ENCODE measurements around the gene STARD3NL. TPM values are rescaled to one million over a fixed set of nuclear protein-coding genes. Genes with fewer than 3 reads are reported as not detected.

The STARD3NL gene
- 25.8 and 51.7 TPM in 2 replicates for polyA plus RNA-seq (2011; rRNA removed)
- polyA minus RNA-seq (2011; rRNA and poly(A)+ RNA removed), result 10.9 and 14.1 TPM in 2 replicates

GRCh38 chr7:38178004-38178694 is at the start of gene STARD3NL:
TSS of gene STARD3NL (plus strand) at chr7:38178245. CDS start at chr7:38207505, 29,260 bp downstream.
- Histone ChIP-seq H3K4me3 (ENCODE audit: low read depth, low read length) (peak within 1 kb of the TSS; percentile 86), H3K36me3 (ENCODE audit: control insufficient read depth, insufficient read depth, low read length) (no peaks in the 10 kb centered on the region), H3K27me3 (ENCODE audit: control insufficient read depth, insufficient read depth, low read length) (no peaks in the 10 kb centered on the region)
- peak; percentile 99 for DNase-seq (ENCODE audit: low read depth)
- ChIA-PET CTCF (interaction anchor here (0.7 to 1.1 kb wide), 2 partner anchors 9 to 190 kb away, joined by 3 to 6 read pairs; no protein-coding TSS in a partner anchor), POLR2A (no interaction called here)
- no peak for TF ChIP-seq CTCF (IDR thresholded peaks at IDR 0.05; ENCODE audit: insufficient read depth, low read depth, low read length)

- no peaks in the 10 kb centered on the region for H3K27me3 ChIP-seq (ENCODE audit: control insufficient read depth, insufficient read depth, low read length)
- CTCF ChIA-PET, result no interaction called here
- POLR2A ChIA-PET, result no interaction called here
- no peaks in the 10 kb centered on the region for H3K36me3 ChIP-seq (ENCODE audit: control insufficient read depth, insufficient read depth, low read length)
- TF ChIP-seq CTCF (IDR thresholded peaks at IDR 0.05; ENCODE audit: insufficient read depth, low read depth, low read length), result no peak
- H3K4me3 ChIP-seq (ENCODE audit: low read depth, low read length), result no peak overlapping the region
- DNase-seq (ENCODE audit: low read depth), result no peak
Measured at GRCh38 chr7:38129162-38129561, 48.9 kb upstream of the STARD3NL start.

- DNase-seq (ENCODE audit: low read depth), result no peak
- Histone ChIP-seq H3K4me3 (ENCODE audit: low read depth, low read length) (no peak overlapping the region), H3K36me3 (ENCODE audit: control insufficient read depth, insufficient read depth, low read length) (no peaks in the 10 kb centered on the region), H3K27me3 (ENCODE audit: control insufficient read depth, insufficient read depth, low read length) (no peaks in the 10 kb centered on the region)
- POLR2A ChIA-PET, result no interaction called here
- CTCF ChIA-PET, result no interaction called here
- TF ChIP-seq CTCF (IDR thresholded peaks at IDR 0.05; ENCODE audit: insufficient read depth, low read depth, low read length), result no peak
Measured at GRCh38 chr7:38129579-38129978, 48.5 kb upstream of the STARD3NL start.

GRCh38 chr7:38138171-38138570 is 39.9 kb upstream of the STARD3NL start:
- TF ChIP-seq CTCF (IDR thresholded peaks at IDR 0.05; ENCODE audit: insufficient read depth, low read depth, low read length), result no peak
- DNase-seq (ENCODE audit: low read depth), result no peak
- Histone ChIP-seq H3K36me3 (ENCODE audit: control insufficient read depth, insufficient read depth, low read length) (no peaks in the 10 kb centered on the region), H3K4me3 (ENCODE audit: low read depth, low read length) (no peak overlapping the region), H3K27me3 (ENCODE audit: control insufficient read depth, insufficient read depth, low read length) (no peaks in the 10 kb centered on the region)
- POLR2A ChIA-PET, result no interaction called here
- CTCF ChIA-PET, result no interaction called here

GRCh38 chr7:38141187-38141586 is 36.9 kb upstream of the STARD3NL start:
- no peaks in the 10 kb centered on the region for H3K27me3 ChIP-seq (ENCODE audit: control insufficient read depth, insufficient read depth, low read length)
- H3K36me3 ChIP-seq (ENCODE audit: control insufficient read depth, insufficient read depth, low read length), result no peaks in the 10 kb centered on the region
- ChIA-PET CTCF (no interaction called here), POLR2A (no interaction called here)
- no peak overlapping the region for H3K4me3 ChIP-seq (ENCODE audit: low read depth, low read length)
- no peak for DNase-seq (ENCODE audit: low read depth)
- TF ChIP-seq CTCF (IDR thresholded peaks at IDR 0.05; ENCODE audit: insufficient read depth, low read depth, low read length), result no peak

Data from BJ (cell line).